IgD-negative memory B cell (primary cell): ENCODE measurements around the gene SPACA4. TPM values are rescaled to one million over a fixed set of nuclear protein-coding genes. Genes with fewer than 3 reads are reported as not detected.

ENCODE experiments used
- H3K27ac Mint-ChIP-seq, 3 donors: one replicate each; pipeline ENCODE4 v1.8.0; 2020 to 2022; ENCODE audit warnings: mild to moderate bottlenecking in 3 of 3, mixed read lengths in 3 of 3, moderate library complexity in 1 of 3
- H3K27me3 Mint-ChIP-seq: one replicate; pipeline ENCODE4 v1.8.0; 2021; ENCODE audit warnings: mixed read lengths
- H3K36me3 Mint-ChIP-seq: one replicate; pipeline ENCODE4 v1.8.0; 2020; ENCODE audit warnings: mild to moderate bottlenecking, mixed read lengths
- H3K4me1 Mint-ChIP-seq, 3 donors: one replicate each; pipeline ENCODE4 v1.8.0; 2020 to 2022; ENCODE audit warnings: mixed read lengths in 3 of 3, mild to moderate bottlenecking in 1 of 3
- H3K4me3 Mint-ChIP-seq, 4 donors: one replicate each; pipeline ENCODE4 v1.8.0; 2020 to 2022; ENCODE audit warnings: mild to moderate bottlenecking in 4 of 4, mixed read lengths in 4 of 4, moderate library complexity in 3 of 4
- H3K9me3 Mint-ChIP-seq, 3 donors: one replicate each; pipeline ENCODE4 v1.8.0; 2020 to 2021; ENCODE audit warnings: mixed read lengths in 3 of 3, mild to moderate bottlenecking in 1 of 3
- polyA plus RNA-seq: library from polyadenylated mRNA; unstranded; fragments of 300-500 nt; fragmentation: Illumina TruSeq; gene quantifications from one replicate; pipeline ENCODE4 v1.2.3, GENCODE V29; 2021

SPACA4 gene
- polyA plus RNA-seq, 1 donor from 2014 or later: not detected

- H3K27ac Mint-ChIP-seq: no peak overlapping the region
These were observed 50.4 kb downstream of the SPACA4 start for GRCh38 chr19:48656840-48657474.

More at GRCh38 chr19:48656840-48657474, 50.4 kb downstream of the SPACA4 start:
- Mint-ChIP-seq H3K36me3 (no peaks in the 10 kb centered on the region), H3K9me3 (no peaks in the 10 kb centered on the region), H3K4me1 (peaks cover 8 to 17% (median 15%) of the 10 kb centered on the region in 3 donors), H3K4me3 (peak overlapping the region in 1 of 4 donors; percentile 24), H3K27me3 (no peaks in the 10 kb centered on the region)

Other genes starting within 250 kb of the SPACA4 start
- 16.2 TPM for gene TMEM143, start 242.8 kb upstream of the SPACA4 start, polyA plus RNA-seq
- gene SYNGR4, start 242.4 kb upstream of the SPACA4 start, polyA plus RNA-seq: not detected
- 29.2 TPM for gene KDELR1, start 215.2 kb upstream of the SPACA4 start, polyA plus RNA-seq
- gene GRIN2D, start 213.1 kb upstream of the SPACA4 start, polyA plus RNA-seq: not detected
- gene GRWD1, start 160.8 kb upstream of the SPACA4 start, polyA plus RNA-seq: 40.3 TPM
- 0.48 TPM for gene KCNJ14, start 151.2 kb upstream of the SPACA4 start, polyA plus RNA-seq
- 31.8 TPM for gene CYTH2, start 137.4 kb upstream of the SPACA4 start, polyA plus RNA-seq
- not detected for gene LMTK3, start 94.9 kb upstream of the SPACA4 start, polyA plus RNA-seq
- not detected for gene SULT2B1, start 54.6 kb upstream of the SPACA4 start, polyA plus RNA-seq
- not detected for gene FAM83E, start 8.3 kb downstream of the SPACA4 start, polyA plus RNA-seq
- gene RPL18, start 12.4 kb downstream of the SPACA4 start, polyA plus RNA-seq: 2,549 TPM
- 11.0 TPM for gene SPHK2, start 12.8 kb downstream of the SPACA4 start, polyA plus RNA-seq
- 86.1 TPM for gene DBP, start 30.6 kb downstream of the SPACA4 start, polyA plus RNA-seq
- gene CA11, start 39.4 kb downstream of the SPACA4 start, polyA plus RNA-seq: 11.6 TPM
- 0.66 TPM for gene NTN5, start 66.3 kb downstream of the SPACA4 start, polyA plus RNA-seq
- not detected for gene FUT2, start 89.2 kb downstream of the SPACA4 start, polyA plus RNA-seq
- gene MAMSTR, start 113.0 kb downstream of the SPACA4 start, polyA plus RNA-seq: 0.45 TPM
- gene RASIP1, start 133.9 kb downstream of the SPACA4 start, polyA plus RNA-seq: 0.26 TPM
- not detected for gene IZUMO1, start 140.2 kb downstream of the SPACA4 start, polyA plus RNA-seq
- not detected for gene FUT1, start 145.9 kb downstream of the SPACA4 start, polyA plus RNA-seq
- not detected for gene FGF21, start 148.8 kb downstream of the SPACA4 start, polyA plus RNA-seq
- 31.8 TPM for gene BCAT2, start 204.3 kb downstream of the SPACA4 start, polyA plus RNA-seq
- 1.2 TPM for gene HSD17B14, start 229.7 kb downstream of the SPACA4 start, polyA plus RNA-seq